HS-5 (cell line): ENCODE results near the gene EIF4EBP2.

ENCODE experiments used
- DNase-seq: peaks from one replicate; pipeline ENCODE4 v3.0.0-alpha.2; 2012; ENCODE audit warnings: low read depth

The EIF4EBP2 gene

DNA sequence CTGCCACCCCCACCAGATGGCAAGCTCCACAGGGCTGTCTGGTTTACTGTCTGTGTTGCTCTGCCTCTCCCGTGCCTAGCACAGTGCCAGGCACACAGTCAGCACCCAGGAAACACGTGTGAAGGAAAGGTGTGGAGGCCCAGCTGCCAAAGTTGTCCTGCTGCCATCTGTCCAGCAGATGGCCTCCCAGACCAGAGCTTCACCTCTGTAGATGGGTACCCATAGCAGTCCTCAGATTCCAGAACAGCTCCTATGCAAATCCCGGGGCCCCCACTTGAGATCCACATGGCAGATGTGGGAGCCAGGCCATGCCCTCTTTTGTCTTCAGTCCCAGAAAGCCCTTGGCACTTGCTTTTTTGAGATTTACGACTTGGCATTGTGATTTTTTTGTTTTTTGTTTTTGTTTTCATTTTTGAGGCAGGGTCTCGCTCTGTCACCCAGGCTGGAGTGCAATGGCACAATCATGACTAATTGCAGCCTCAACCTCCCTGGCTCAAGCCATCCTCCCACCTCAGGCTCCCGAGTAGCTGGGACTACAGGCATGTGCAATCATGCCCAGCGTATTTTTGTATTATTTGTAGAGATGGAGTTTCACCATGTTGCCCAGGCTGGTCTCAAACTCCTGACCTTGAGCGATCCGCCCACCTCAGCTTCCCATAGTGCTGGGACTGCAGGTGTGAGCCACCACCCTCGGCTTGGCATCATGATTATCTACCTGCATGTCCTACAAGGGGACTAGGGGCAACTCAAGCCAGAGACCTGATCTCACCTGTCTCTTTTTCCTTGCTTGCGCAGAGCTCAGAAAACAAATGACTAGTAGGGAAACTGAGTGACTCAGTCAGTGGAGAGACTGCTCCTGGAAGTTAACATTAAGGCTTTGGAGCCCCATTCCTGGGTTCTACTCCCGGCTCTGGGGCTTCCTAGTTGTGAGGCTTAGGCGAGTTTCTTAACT is 57.7 kb downstream of the EIF4EBP2 start:
- DNase-seq, result no peak

DNA sequence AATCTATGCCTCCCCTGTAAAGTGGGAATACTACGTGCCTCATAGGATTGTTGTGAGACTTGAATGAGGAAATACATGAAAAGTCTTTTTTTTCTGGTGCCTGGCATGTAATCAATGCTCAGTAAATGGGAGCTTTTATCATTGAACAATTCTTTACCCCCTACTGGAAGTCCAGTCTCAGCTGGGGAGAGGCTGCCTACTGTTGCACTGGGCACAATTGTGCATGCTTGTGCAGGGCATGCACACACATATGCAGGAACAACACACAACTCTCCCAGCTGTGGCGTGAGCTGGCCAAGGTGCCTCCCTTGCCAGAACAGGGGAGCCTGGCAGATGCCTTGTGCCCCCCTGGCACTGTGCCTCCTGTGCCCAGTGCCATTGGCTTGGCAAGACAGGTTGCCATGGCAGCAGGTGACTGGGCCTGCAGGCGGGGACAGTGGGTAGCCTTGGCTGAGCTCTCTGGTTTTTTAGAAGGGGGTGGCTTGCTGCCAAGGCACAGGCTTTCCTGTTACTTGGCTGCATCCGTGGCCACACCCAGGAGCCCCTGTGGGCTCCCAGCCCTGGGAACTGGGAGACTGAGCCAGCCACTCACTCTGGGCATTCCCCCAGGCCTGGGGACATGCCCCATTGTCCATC is 58.5 kb downstream of the EIF4EBP2 start:
- DNase-seq, result no peak

DNA sequence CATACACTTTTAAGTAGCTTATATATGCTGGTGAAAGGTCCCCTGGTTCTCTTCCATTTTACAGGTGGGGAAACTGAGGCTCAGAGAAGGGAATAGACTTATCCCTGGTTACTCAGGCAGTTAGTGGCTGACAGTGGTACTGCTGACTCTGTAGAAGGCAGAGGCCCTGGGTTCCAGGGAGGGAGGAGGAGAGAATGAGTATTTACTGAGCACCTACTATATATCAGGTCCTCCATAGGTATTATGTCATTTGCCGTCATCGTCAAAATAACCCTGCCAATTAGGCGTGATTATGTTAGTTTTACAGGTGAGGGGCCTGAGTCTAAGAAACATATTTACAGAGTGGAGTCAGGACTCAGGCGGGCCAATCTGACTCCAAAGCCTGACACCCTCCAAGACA is 61.3 kb downstream of the EIF4EBP2 start:
- no peak for DNase-seq

DNA sequence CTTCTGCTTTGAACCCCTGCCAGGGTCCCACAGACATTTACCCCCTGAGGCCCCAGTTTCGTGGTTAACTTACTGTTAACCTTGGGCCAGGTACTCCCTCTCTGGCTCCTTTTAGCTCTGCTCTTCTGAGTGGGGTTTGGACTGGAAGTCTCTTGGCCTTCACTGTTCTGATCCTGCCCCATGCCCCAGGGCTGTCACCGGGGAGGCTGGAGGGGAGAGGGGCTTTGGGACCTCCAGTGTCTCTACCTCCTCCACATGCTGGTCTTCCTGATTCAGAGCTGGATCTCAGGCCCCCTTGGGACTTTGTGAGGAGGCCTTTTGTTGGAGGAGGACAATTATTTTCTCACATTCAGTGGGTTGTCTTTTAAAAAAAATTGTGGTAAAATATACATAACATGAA is 61.9 kb downstream of the EIF4EBP2 start:
- no peak for DNase-seq

DNA sequence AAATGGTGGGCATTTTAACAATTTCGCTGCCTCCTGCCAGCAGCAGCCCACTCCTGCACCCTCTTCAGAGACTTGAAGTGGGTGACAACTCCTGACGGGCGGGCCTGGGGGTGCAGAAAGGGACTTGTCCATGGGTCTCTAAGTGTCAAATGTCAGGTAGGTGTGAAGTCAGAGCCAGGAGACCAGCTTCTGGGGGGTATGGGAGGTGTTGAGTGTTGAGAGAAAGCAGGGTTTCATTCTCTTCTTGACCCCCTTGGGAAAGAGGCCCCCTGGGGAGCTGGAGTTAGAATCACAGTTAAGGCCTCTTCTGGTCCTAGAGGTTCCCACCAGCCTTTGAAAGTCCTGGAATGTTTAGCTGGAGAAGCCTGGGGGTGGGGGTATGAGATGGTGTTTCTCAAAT is 63.0 kb downstream of the EIF4EBP2 start:
- no peak for DNase-seq

DNA sequence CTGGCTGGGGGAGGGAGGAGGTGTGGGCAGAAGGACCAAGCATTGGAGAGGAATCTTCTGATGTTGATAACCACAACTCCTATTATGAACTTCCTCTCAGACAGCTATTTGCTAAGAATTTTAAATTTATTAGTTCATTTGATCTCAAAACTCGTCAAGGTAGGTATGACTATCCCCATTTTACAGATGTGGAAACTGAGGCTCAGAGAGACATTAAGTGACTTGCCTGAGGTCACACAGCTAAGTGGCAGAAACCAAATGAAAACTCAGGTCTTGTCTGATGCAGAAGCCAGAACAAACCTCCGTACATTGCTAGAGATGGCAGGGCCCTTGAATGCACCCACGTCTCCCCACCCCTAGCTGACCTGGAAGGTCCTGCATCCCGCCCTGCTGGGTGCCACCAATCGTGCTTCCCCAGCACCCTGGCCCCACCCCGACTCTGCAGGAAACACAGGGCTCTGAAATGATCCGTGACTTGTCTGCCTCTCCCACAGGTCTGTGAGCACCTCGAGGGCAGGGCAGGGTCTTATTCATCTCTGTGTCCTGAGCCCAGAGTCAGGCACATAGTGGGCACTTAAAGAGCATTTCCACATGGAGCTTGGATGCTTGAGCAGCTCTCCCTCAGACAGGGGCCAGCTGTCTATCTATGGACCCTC is 69.0 kb downstream of the EIF4EBP2 start:
- DNase-seq, result no peak

DNA sequence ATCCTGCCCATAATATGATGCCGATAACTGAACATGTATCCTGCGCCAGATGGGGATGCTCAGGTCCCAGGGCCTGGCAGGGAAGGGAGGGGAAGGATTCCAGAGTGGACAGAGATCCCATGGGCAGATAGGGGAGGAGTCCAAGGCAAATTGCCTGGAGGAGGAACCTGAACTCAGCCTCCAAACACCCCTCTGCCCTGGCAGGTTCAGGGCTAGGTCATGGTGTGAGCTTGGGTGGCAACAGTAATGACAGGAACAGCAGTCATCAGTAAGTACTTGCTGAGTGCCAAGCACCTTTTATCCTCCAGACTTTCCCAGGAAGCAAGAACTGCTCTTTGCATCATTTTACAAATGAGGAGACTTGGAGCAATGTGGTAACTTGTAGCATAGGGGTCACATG is 70.8 kb downstream of the EIF4EBP2 start:
- no peak for DNase-seq

DNA sequence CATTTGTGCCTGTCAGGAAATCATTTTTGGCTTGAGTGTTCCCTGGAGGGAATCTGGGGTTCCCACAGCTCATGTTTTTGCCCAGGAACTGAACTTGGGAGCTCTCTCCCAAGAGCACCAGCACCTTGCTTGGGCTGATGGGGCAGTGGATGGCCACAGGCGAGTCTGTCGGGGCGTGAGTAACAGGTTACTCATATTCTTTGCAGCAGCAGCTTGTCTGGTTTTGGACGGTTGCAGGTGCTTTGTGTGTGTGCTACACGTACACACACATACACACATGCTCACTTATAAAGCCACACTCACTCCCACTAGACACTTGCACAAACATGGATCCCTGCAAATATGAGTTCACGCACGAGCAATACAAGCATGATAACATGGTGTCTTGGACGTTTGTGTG is 71.7 kb downstream of the EIF4EBP2 start:
- no peak for DNase-seq

DNA sequence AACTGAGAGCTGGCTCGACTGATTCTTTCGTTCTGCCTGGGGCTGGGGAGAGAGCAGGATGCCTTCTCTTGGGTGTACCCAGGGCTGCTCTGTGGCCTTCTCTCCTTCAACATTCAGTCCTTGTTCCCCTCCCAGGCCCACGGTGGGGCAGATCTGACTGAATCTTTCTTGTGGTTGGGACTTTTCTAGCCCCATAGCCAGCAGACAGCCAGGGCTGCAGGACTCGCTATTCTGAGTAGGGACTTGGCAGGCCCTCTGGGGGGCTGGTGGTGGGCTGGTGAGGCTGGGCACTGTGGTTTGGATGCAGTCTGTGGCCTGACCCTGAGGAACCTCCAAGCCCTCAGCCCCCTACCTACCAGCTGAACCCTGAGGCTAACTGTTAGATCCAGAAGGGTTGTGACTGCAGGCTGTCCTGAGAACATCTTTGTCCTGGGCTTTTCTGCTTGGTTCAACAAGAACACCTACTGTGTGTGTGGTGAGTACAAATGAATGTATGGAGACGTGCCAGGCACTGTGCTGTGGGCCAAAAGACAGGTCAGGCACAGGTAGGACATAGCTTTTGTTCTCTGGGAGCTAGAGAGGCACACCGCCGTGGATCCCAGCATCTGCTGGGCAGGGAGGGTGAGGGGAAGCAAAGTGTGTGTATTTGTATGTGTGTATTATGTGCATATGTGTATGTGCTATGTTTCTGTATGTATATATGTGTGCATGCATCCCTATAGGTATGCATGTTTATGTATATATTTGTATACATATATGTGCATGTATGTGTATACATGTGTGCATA is 72.5 kb downstream of the EIF4EBP2 start:
- no peak for DNase-seq

DNA sequence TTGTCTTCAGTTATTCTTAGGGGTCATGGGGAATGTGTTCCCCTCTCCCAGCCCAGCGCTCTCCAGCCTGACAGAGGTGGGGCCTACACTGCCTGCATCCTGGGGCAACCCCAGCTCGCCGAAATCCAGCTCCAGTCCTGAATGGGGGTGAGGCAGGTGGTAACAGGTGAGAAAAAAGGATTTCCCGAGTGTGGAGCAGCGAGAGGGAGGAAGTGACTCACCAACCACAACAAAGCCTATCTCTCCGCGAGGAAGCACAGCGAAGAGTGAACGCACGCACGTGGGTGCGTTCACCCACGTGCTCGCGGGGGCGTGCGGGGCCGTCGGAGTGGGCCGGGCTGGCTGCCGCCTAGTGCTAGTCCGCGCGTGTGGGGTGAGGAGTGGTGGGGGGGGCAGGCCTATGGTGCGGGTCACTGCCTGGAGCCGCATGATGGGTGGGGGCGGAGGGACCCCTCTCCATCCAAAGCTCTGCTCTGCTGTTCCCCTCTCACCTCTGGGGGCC is 73.8 kb downstream of the EIF4EBP2 start:
- DNase-seq, result no peak
